A549 (cell line): ENCODE data around the gene CSF2. TPM values are rescaled to one million over a fixed set of nuclear protein-coding genes. Genes with fewer than 3 reads are reported as not detected.

Source experiments
- ATAC-seq, 2 experiments: fragments of 200-7000 bp in 1 of 2; fragments of >200 bp in 1 of 2; cut with Nextera tagmentation in 1 of 2; cut with Tn5 transposase in 1 of 2; 3 replicates each; pipeline versions ENCODE4 v1.8.0 to v1.9.1; 2018 to 2020; ENCODE audit warnings: mild to moderate bottlenecking in 1 of 2, moderate library complexity in 1 of 2
- CTCF ChIA-PET: fragments of 300-600 bp; sonication (Branson Sonifier 250); formaldehyde crosslinking; extraction: SDS; loops from one replicate; lab custom pipeline; 2021; ENCODE audit warnings: antibody characterized with exemption, inconsistent platforms; lab: Yijun Ruan, JAX
- POLR2A ChIA-PET: fragments of 350-600 bp; formaldehyde crosslinking; extraction: SDS; loops from one replicate; lab custom pipeline; 2021; ENCODE audit warnings: antibody characterized with exemption, inconsistent platforms; lab: Yijun Ruan, JAX
- DNase-seq, 2 experiments: peaks; one replicate each; pipeline versions ENCODE4 v3.0.0 to v3.0.0-alpha.2; 2011 to 2016; ENCODE audit warnings: low read depth in 1 of 2, low spot score in 1 of 2
- FAIRE-seq: peaks from 2 replicates; lab custom pipeline; 2011; peaks lifted over from hg19 to GRCh38; lab: Jason Lieb, UNC
- H3K27ac ChIP-seq, 2 experiments: fragments of >200 bp; sonication (Bioruptor Twin); formaldehyde crosslinking; 3 replicates each; pipeline ENCODE4 v1.5.1; 2016 to 2017
- H3K4me1 ChIP-seq: fragments of >200 bp; sonication (Bioruptor Twin); formaldehyde crosslinking; 3 replicates; pipeline ENCODE4 v1.6.1; 2016
- H3K4me2 ChIP-seq: fragments of >200 bp; sonication (Bioruptor Twin); formaldehyde crosslinking; 3 replicates; pipeline ENCODE4 v1.6.1; 2016
- H3K4me3 ChIP-seq: fragments of >200 bp; sonication (Bioruptor Twin); formaldehyde crosslinking; 3 replicates; pipeline ENCODE4 v1.5.1; 2016
- H3K9me3 ChIP-seq: fragments of >200 bp; sonication (Bioruptor Twin); formaldehyde crosslinking; 3 replicates; pipeline ENCODE4 v1.6.1; 2016
- ATOH8 ChIP-seq: fragments of 250-450 bp; sonication (Bioruptor Pico); IDR thresholded peaks from 2 replicates; pipeline ENCODE4 v1.5.0; 2020; ENCODE audit warnings: low read depth, mild to moderate bottlenecking, moderate library complexity
- CBX2 ChIP-seq: fragments of 200-600 bp; sonication (generic); IDR thresholded peaks from 2 replicates; pipeline ENCODE4 v1.6.1; 2016; ENCODE audit warnings: low read depth, mild to moderate bottlenecking, borderline replicate concordance
- CBX8 ChIP-seq: fragments of 200-600 bp; sonication (generic); IDR thresholded peaks from 2 replicates; pipeline ENCODE4 v1.6.1; 2016
- EHMT2 ChIP-seq: fragments of 200-600 bp; sonication (generic); IDR thresholded peaks from 2 replicates; pipeline ENCODE4 v1.6.1; 2016; ENCODE audit warnings: antibody characterized with exemption, low read depth, mild to moderate bottlenecking, moderate library complexity
- EP300 ChIP-seq, 2 experiments: fragments of >200 bp; sonication (Bioruptor Twin); formaldehyde crosslinking; IDR thresholded peaks; 2 replicates in 1 of 2; 3 replicates in 1 of 2; pipeline ENCODE4 v1.6.1; 2016 to 2017
- FOSL2 ChIP-seq, 2 experiments: fragments of 450-650 bp in 1 of 2; fragments of >200 bp in 1 of 2; sonication (Bioruptor Twin) in 1 of 2; formaldehyde crosslinking; IDR thresholded peaks; 2 replicates each; pipeline versions ENCODE4 v1.5.0 to v1.6.1; 2016 to 2020; ENCODE audit warnings: mild to moderate bottlenecking in 1 of 2, moderate library complexity in 1 of 2
- HDAC2 ChIP-seq: fragments of 200-600 bp; sonication (generic); IDR thresholded peaks from 2 replicates; pipeline ENCODE4 v1.6.1; 2016
- HEYL ChIP-seq: fragments of 250-450 bp; sonication (Bioruptor Pico); IDR thresholded peaks from 2 replicates; pipeline ENCODE4 v1.8.0; 2021; ENCODE audit warnings: mild to moderate bottlenecking, moderate library complexity
- HOXB5 ChIP-seq: fragments of 250-450 bp; sonication (Bioruptor Pico); IDR thresholded peaks from 2 replicates; pipeline ENCODE4 v1.5.0; 2020; ENCODE audit warnings: mild to moderate bottlenecking, moderate library complexity
- JUN ChIP-seq, 2 experiments: fragments of >200 bp; sonication (Bioruptor Twin); formaldehyde crosslinking; IDR thresholded peaks; 2 replicates in 1 of 2; 3 replicates in 1 of 2; pipeline ENCODE4 v1.6.1; 2016 to 2017
- JUNB ChIP-seq: fragments of >200 bp; sonication (Bioruptor Twin); formaldehyde crosslinking; IDR thresholded peaks from 2 replicates; pipeline ENCODE4 v1.6.1; 2016
- KDM1A ChIP-seq: fragments of 200-600 bp; sonication (generic); IDR thresholded peaks from 2 replicates; pipeline ENCODE4 v1.6.1; 2016; ENCODE audit warnings: low read depth, mild to moderate bottlenecking
- KDM5A ChIP-seq: fragments of 200-600 bp; sonication (generic); IDR thresholded peaks from 2 replicates; pipeline ENCODE4 v1.6.1; 2016; ENCODE audit warnings: antibody characterized with exemption, mild to moderate bottlenecking
- MAFK ChIP-seq: fragments of 450-650 bp; IDR thresholded peaks from 2 replicates; pipeline ENCODE4 v1.6.1; 2014; ENCODE audit not compliant: partially characterized antibody
- NPAS2 ChIP-seq: fragments of 250-450 bp; sonication (Bioruptor Pico); IDR thresholded peaks from 2 replicates; pipeline ENCODE4 v1.8.0; 2022; ENCODE audit warnings: mild to moderate bottlenecking, moderate library complexity, borderline replicate concordance
- NR3C1 ChIP-seq: fragments of >200 bp; sonication (Bioruptor Twin); formaldehyde crosslinking; IDR thresholded peaks from 3 replicates; pipeline ENCODE4 v1.6.1; 2017
- PHF8 ChIP-seq: fragments of 200-600 bp; sonication (generic); IDR thresholded peaks from 2 replicates; pipeline ENCODE4 v1.6.1; 2016; ENCODE audit warnings: low read depth, mild to moderate bottlenecking, antibody characterized with exemption, moderate library complexity, borderline replicate concordance
- POLR2AphosphoS2 ChIP-seq: conservative IDR thresholded peaks from 2 replicates; pipeline ENCODE4 v1.6.1; 2012; ENCODE audit warnings: low read length, improper control_type of control experiment, inconsistent platforms
- RARB ChIP-seq: fragments of 250-450 bp; sonication (Bioruptor Pico); IDR thresholded peaks from 2 replicates; pipeline ENCODE4 v1.8.0; 2021; ENCODE audit warnings: mild to moderate bottlenecking, moderate library complexity
- RNF2 ChIP-seq: fragments of 200-600 bp; sonication (generic); IDR thresholded peaks from 2 replicates; pipeline ENCODE4 v1.6.1; 2016; ENCODE audit warnings: low read depth, mild to moderate bottlenecking, antibody characterized with exemption, moderate library complexity, borderline replicate concordance
- SREBF2 ChIP-seq: fragments of 450-650 bp; IDR thresholded peaks from 2 replicates; pipeline ENCODE4 v1.6.1; 2014; ENCODE audit warnings: mild to moderate bottlenecking, moderate library complexity
- TP53 ChIP-seq: fragments of 250-450 bp; sonication (Bioruptor Pico); IDR thresholded peaks from 2 replicates; pipeline ENCODE4 v1.5.0; 2021; ENCODE audit warnings: mild to moderate bottlenecking, moderate library complexity
- WGBS: methylation state at CpG from one replicate; pipeline ENCODE4 v1.1.6; 2017; ENCODE audit errors: missing lambda C conversion rate; 5-methylcytosine and 5-hydroxymethylcytosine counted together
- polyA plus RNA-seq, 4 experiments: library from polyadenylated mRNA; depleted of rRNA in 3 of 4; stranded (reverse); fragments of >200 nt; fragmentation: RNase III in 1 of 4; extraction: RNeasy Plus Mini Kit Qiagen cat#74134 plus additional on column Dnase treatment in 1 of 4; gene quantifications; 2 replicates in 3 of 4; 3 replicates in 1 of 4; pipeline ENCODE4 v1.2.3, GENCODE V29; 2011 to 2017
- TF ChIP-seq, protein P1 (sequence below): fragments of 250-450 bp; sonication (Bioruptor Pico); IDR thresholded peaks from 2 replicates; pipeline ENCODE4 v1.5.0; 2021; ENCODE audit warnings: mild to moderate bottlenecking, moderate library complexity, borderline replicate concordance

CSF2 gene
- polyA plus RNA-seq, 2 of the 4 experiments (the other 2 are of a cell fraction), result not detected

DNA sequence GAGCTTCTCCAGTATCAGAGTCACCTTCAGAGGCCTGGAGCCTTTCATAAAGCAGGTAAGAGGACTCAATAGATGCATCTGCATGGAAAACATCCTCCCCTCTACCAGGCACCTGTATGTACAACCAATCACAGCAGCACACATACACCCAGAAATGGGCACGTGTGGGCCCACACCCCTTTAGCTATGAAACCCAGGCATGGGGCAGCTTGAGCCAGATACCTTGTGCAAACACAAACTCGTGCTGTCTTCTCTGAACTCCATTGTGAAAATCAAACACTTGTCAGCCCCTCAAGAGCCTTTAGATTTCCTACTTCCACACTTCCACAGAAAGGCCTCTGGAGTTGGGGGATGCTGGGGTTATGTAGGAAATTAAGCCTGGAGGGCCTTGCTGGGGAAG lies 1.1 kb upstream of the CSF2 start:
- no peak overlapping the region for H3K4me2 ChIP-seq
- no peak overlapping the region for H3K4me3 ChIP-seq
- POLR2A ChIA-PET, result no interaction called here
- no peak overlapping the region for H3K27ac ChIP-seq
- TF ChIP-seq SREBF2 (no peak), POLR2AphosphoS2 (no peak), RARB (no peak), PHF8 (no peak), ATOH8 (CRISPR knock-in tag) (no peak), EHMT2 (no peak), NR3C1 (no peak), CBX8 (no peak), FOSL2 (IDR thresholded peaks at IDR 0.05) (no peak), FOSL2 (CRISPR knock-in tag; IDR thresholded peaks at IDR 0.05) (no peak), HEYL (CRISPR knock-in tag) (no peak), CBX2 (no peak), KDM5A (no peak), MAFK (no peak), HDAC2 (no peak), RNF2 (no peak)
- TF ChIP-seq, all 56 proteins: peak for 0
- H3K9me3 ChIP-seq, result no peaks in the 10 kb centered on the region
- FAIRE-seq (no peak), ATAC-seq (no peak), DNase-seq (no peak)
- 83% methylated on average over 2 of the region's 2 CpGs for WGBS
- H3K4me1 ChIP-seq, result peaks cover 11% of the 10 kb centered on the region; the same call in 2 of the 3 replicates
- CTCF ChIA-PET, result interaction anchor here (1.3 to 8.1 kb wide), 7 partner anchors 9 to 483 kb away, joined by 3 to 86 read pairs (median 7); partner anchors contain the start of gene IL3

- H3K4me2 ChIP-seq, result 0 out of 3 replicates have a peak overlapping the region, but pooled peaks have one; percentile 15
- no peak for FAIRE-seq
These were observed 642 bp downstream of the CSF2 start for GRCh38 chr5:132074091-132074771.

More at GRCh38 chr5:132074091-132074771, 642 bp downstream of the CSF2 start:
- no peak for TF ChIP-seq TP53
- no peak for TF ChIP-seq EP300 (IDR thresholded peaks at IDR 0.05)
- TF ChIP-seq, protein P1, sequence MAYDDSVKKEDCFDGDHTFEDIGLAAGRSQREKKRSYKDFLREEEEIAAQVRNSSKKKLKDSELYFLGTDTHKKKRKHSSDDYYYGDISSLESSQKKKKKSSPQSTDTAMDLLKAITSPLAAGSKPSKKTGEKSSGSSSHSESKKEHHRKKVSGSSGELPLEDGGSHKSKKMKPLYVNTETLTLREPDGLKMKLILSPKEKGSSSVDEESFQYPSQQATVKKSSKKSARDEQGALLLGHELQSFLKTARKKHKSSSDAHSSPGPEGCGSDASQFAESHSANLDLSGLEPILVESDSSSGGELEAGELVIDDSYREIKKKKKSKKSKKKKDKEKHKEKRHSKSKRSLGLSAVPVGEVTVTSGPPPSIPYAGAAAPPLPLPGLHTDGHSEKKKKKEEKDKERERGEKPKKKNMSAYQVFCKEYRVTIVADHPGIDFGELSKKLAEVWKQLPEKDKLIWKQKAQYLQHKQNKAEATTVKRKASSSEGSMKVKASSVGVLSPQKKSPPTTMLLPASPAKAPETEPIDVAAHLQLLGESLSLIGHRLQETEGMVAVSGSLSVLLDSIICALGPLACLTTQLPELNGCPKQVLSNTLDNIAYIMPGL (CRISPR knock-in tag), result no peak
- TF ChIP-seq CBX2, result no peak
- no peak for TF ChIP-seq JUN (IDR thresholded peaks at IDR 0.05)
- no peak for TF ChIP-seq JUNB
- no peak for TF ChIP-seq NPAS2 (CRISPR knock-in tag)
- no peak for TF ChIP-seq HOXB5 (CRISPR knock-in tag)
- TF ChIP-seq KDM1A, result no peak
- no peak for TF ChIP-seq PHF8
- DNase-seq (no peak), ATAC-seq (no peak)
- POLR2A ChIA-PET, result no interaction called here
- peaks cover 11% of the 10 kb centered on the region; the same call in 2 of the 3 replicates for H3K4me1 ChIP-seq
- CTCF ChIA-PET, result interaction anchor here (0.6 to 8.1 kb wide), 6 partner anchors 8 to 485 kb away, joined by 3 to 86 read pairs (median 4); partner anchors contain the start of gene IL3
- no peak overlapping the region for H3K4me3 ChIP-seq
- WGBS, result 100% methylated on average over 3 of the region's 7 CpGs
- peak overlapping the region in 1 of 2 experiments; percentile 36; a peak in 2 of 6 replicates for H3K27ac ChIP-seq
- no peaks in the 10 kb centered on the region for H3K9me3 ChIP-seq
